Caco-2 (cell line): Measurements from ENCODE around the gene SLC2A9. TPM values are rescaled to one million over a fixed set of nuclear protein-coding genes. Genes with fewer than 3 reads are reported as not detected.

Experiments
- BruUV-seq: library from RNA; stranded (reverse); fragments of 400-500 nt; replicated peaks from 2 replicates; lab custom pipeline; 2021; lab: Mats Ljungman, UMichigan
- CTCF ChIA-PET: fragments of 300-600 bp; sonication (Branson Sonifier 250); formaldehyde crosslinking; loops from one replicate; lab custom pipeline; 2022; ENCODE audit warnings: antibody characterized with exemption; lab: Charles Lee
- POLR2A ChIA-PET: fragments of 300-600 bp; sonication (Branson Sonifier 250); formaldehyde crosslinking; loops from one replicate; lab custom pipeline; 2022; ENCODE audit warnings: antibody characterized with exemption; lab: Charles Lee
- DNase-seq, 2 experiments: peaks; one replicate each; pipeline versions ENCODE4 v3.0.0 to v3.0.0-alpha.2; 2020 to 2022
- H3K27me3 ChIP-seq: replicated peaks from 2 replicates; pipeline ENCODE4 v1.6.0; 2011; ENCODE audit warnings: low read length; ENCODE audit not compliant: control insufficient read depth, insufficient read depth
- H3K36me3 ChIP-seq: 2 replicates; pipeline ENCODE4 v1.5.1; 2011; ENCODE audit warnings: low read length; ENCODE audit not compliant: control insufficient read depth, insufficient read depth
- H3K4me1 ChIP-seq: fragments of 250-450 bp; sonication (Bioruptor Pico); 2 replicates; pipeline ENCODE4 v1.5.1; 2020; ENCODE audit warnings: mild to moderate bottlenecking
- H3K4me3 ChIP-seq: 2 replicates; pipeline ENCODE4 v1.5.1; 2011; ENCODE audit warnings: low read depth, mild to moderate bottlenecking, control low read depth, low read length
- H3K9me3 ChIP-seq: fragments of 250-450 bp; sonication (Bioruptor Pico); 2 replicates; pipeline ENCODE4 v1.5.1; 2020; ENCODE audit warnings: mild to moderate bottlenecking, moderate library complexity
- H3K27ac Mint-ChIP-seq: one replicate; pipeline ENCODE4 v1.8.0; 2022; ENCODE audit warnings: mixed read lengths; ENCODE audit not compliant: unreplicated experiment
- H3K27me3 Mint-ChIP-seq: one replicate; pipeline ENCODE4 v1.8.0; 2022; ENCODE audit warnings: mixed read lengths; ENCODE audit not compliant: insufficient read depth, unreplicated experiment
- H3K36me3 Mint-ChIP-seq: one replicate; pipeline ENCODE4 v1.8.0; 2022; ENCODE audit warnings: mild to moderate bottlenecking, mixed read lengths; ENCODE audit not compliant: insufficient read depth, unreplicated experiment
- H3K4me1 Mint-ChIP-seq: one replicate; pipeline ENCODE4 v1.8.0; 2022; ENCODE audit warnings: low read depth, mixed read lengths; ENCODE audit not compliant: unreplicated experiment
- H3K4me3 Mint-ChIP-seq: one replicate; pipeline ENCODE4 v1.8.0; 2022; ENCODE audit warnings: mild to moderate bottlenecking, moderate library complexity, mixed read lengths; ENCODE audit not compliant: unreplicated experiment
- H3K9me3 Mint-ChIP-seq: one replicate; pipeline ENCODE4 v1.8.0; 2022; ENCODE audit warnings: mixed read lengths; ENCODE audit not compliant: unreplicated experiment
- CTCF ChIP-seq, 2 experiments: fragments of 200-600 bp in 1 of 2; IDR thresholded peaks; 1 replicate in 1 of 2; 2 replicates in 1 of 2; pipeline versions ENCODE4 v1.5.1 to v1.8.0; 2011 to 2022; ENCODE audit warnings: antibody characterized with exemption in 1 of 2, control low read depth in 1 of 2, inconsistent platforms in 1 of 2, low read depth in 1 of 2, low read length in 1 of 2, mild to moderate bottlenecking in 1 of 2, moderate library complexity in 1 of 2; ENCODE audit not compliant: insufficient read depth in 1 of 2, severe bottlenecking in 1 of 2, unreplicated experiment in 1 of 2
- intact Hi-C: fragments of 100-400 bp; cut with micrococcal nuclease; formaldehyde crosslinking; loops from one replicate; pipeline ENCODE4 v1.10.0; 2022; ENCODE audit not compliant: unreplicated experiment
- total RNA-seq: library from RNA; stranded (reverse); gene quantifications from 2 replicates; pipeline ENCODE4 v1.2.3, GENCODE V29; 2022

SLC2A9 gene
- total RNA-seq, 1 experiment from 2014 or later: 21.0 TPM

DNA sequence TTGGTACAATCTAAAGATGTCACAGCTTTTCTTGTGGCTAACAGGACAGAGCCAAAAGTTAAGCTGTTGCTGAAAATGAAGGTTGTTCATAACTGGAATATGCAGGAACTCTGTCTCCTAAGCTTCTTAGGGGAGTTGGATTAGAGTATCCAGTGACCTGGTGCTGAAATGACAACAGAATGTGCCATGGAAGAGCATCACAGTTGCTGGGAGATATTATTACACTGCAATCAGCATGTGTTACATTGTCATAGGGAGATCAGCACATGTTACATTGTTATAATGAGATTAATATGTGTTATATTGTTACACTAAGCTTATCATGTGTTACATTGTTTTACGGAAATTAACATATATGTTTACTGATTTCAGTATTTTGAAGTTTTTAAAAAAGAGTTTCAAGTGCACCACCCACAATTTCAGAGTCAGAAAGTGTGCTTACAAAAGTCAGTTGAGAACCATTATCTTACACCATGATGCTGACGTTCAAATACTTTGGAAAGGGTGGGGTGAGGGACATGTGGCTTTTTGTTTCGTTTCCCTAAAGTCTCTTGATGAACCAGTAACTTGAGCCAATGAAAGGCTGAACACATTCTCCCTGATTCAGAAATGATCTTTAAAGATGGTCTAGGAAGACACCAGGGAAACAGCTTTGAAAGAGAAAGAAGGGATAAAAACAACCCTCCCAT lies 126.5 kb downstream of the SLC2A9 start:
- Histone ChIP-seq H3K4me3 (no peak overlapping the region), H3K36me3 (no peaks in the 10 kb centered on the region), H3K4me1 (no peaks in the 10 kb centered on the region), H3K27me3 (no peaks in the 10 kb centered on the region), H3K9me3 (no peaks in the 10 kb centered on the region)
- TF ChIP-seq CTCF (IDR thresholded peaks at IDR 0.05; ENCODE audit: insufficient read depth in 1 of 2, low read depth in 1 of 2, low read length in 1 of 2, severe bottlenecking in 1 of 2, unreplicated experiment in 1 of 2): no peak
- Mint-ChIP-seq H3K36me3 (no peaks in the 10 kb centered on the region), H3K4me1 (no peaks in the 10 kb centered on the region), H3K9me3 (no peaks in the 10 kb centered on the region), H3K27ac (no peak overlapping the region), H3K4me3 (no peak overlapping the region), H3K27me3 (no peaks in the 10 kb centered on the region)
- ChIA-PET CTCF (interaction anchor here (0.7 kb wide), 1 partner anchor 54 kb away, joined by 3 read pairs; no protein-coding TSS in a partner anchor), POLR2A (no interaction called here)
- intact Hi-C loops: loop anchor here (10.0 kb wide), 1 partner anchor 200 kb away; no protein-coding TSS in a partner anchor
- no peak for DNase-seq
- no TSS peak for BruUV-seq

GRCh38 chr4:9893329-9894108 lies 127.8 kb downstream of the SLC2A9 start:
- Mint-ChIP-seq H3K4me3 (no peak overlapping the region), H3K4me1 (no peaks in the 10 kb centered on the region), H3K36me3 (no peaks in the 10 kb centered on the region), H3K27ac (no peak overlapping the region), H3K27me3 (no peaks in the 10 kb centered on the region), H3K9me3 (no peaks in the 10 kb centered on the region)
- TF ChIP-seq CTCF (IDR thresholded peaks at IDR 0.05; ENCODE audit: insufficient read depth in 1 of 2, low read depth in 1 of 2, low read length in 1 of 2, severe bottlenecking in 1 of 2, unreplicated experiment in 1 of 2): no peak
- Histone ChIP-seq H3K9me3 (no peaks in the 10 kb centered on the region), H3K4me1 (no peaks in the 10 kb centered on the region), H3K4me3 (no peak overlapping the region), H3K36me3 (no peaks in the 10 kb centered on the region), H3K27me3 (no peaks in the 10 kb centered on the region)
- DNase-seq: no peak
- POLR2A ChIA-PET: no interaction called here
- CTCF ChIA-PET: no interaction called here
- BruUV-seq: no TSS peak
- intact Hi-C loops: loop anchor here (10.0 kb wide), 1 partner anchor 199 kb away; no protein-coding TSS in a partner anchor

GRCh38 chr4:9891740-9892139 lies 129.6 kb downstream of the SLC2A9 start:
- DNase-seq: no peak
- CTCF ChIA-PET: no interaction called here
- H3K27me3 ChIP-seq: no peaks in the 10 kb centered on the region
- Mint-ChIP-seq H3K4me3 (no peak overlapping the region), H3K36me3 (no peaks in the 10 kb centered on the region), H3K4me1 (no peaks in the 10 kb centered on the region), H3K27ac (no peak overlapping the region), H3K9me3 (no peaks in the 10 kb centered on the region), H3K27me3 (no peaks in the 10 kb centered on the region)
- H3K4me1 ChIP-seq: no peaks in the 10 kb centered on the region
- intact Hi-C loops: loop anchor here (10.0 kb wide), 1 partner anchor 197 kb away; no protein-coding TSS in a partner anchor
- no peaks in the 10 kb centered on the region for H3K9me3 ChIP-seq
- peaks cover under 1% of the 10 kb centered on the region; the same call in 1 of the 2 replicates for H3K36me3 ChIP-seq
- no peak for TF ChIP-seq CTCF (IDR thresholded peaks at IDR 0.05; ENCODE audit: insufficient read depth in 1 of 2, low read depth in 1 of 2, low read length in 1 of 2, severe bottlenecking in 1 of 2, unreplicated experiment in 1 of 2)
- POLR2A ChIA-PET: no interaction called here
- BruUV-seq: no TSS peak
- H3K4me3 ChIP-seq: no peak overlapping the region
